RPMI7951 (cell line): Measurements from ENCODE around the gene LOXL1. TPM values are rescaled to one million over a fixed set of nuclear protein-coding genes. Genes with fewer than 3 reads are reported as not detected.
A peak's percentile ranks its signal among the peaks of the same experiment; 100 is the strongest.

Experiments used
- DNase-seq: peaks from one replicate; pipeline ENCODE4 v3.0.0-alpha.2; 2012; ENCODE audit warnings: low read depth
- total RNA-seq: library from RNA; depleted of rRNA; stranded (reverse); fragments of >200 nt; shearing (Covaris generic); gene quantifications from 2 replicates; pipeline ENCODE4 v1.2.3, GENCODE V29; 2014

The LOXL1 gene
- total RNA-seq, 1 experiment from 2014 or later, result 45.9 TPM

- DNase-seq, result no peak
Observed at GRCh38 chr15:73978896-73979295, 52.6 kb downstream of the LOXL1 start.

GRCh38 chr15:73979636-73980035, 53.4 kb downstream of the LOXL1 start:
- DNase-seq, result no peak

- DNase-seq, result peak; percentile 69
Observed at GRCh38 chr15:73981761-73982221, 55.5 kb downstream of the LOXL1 start.

- peak; percentile 97 for DNase-seq
Observed at GRCh38 chr15:73982222-73982962, 56.1 kb downstream of the LOXL1 start.

DNA sequence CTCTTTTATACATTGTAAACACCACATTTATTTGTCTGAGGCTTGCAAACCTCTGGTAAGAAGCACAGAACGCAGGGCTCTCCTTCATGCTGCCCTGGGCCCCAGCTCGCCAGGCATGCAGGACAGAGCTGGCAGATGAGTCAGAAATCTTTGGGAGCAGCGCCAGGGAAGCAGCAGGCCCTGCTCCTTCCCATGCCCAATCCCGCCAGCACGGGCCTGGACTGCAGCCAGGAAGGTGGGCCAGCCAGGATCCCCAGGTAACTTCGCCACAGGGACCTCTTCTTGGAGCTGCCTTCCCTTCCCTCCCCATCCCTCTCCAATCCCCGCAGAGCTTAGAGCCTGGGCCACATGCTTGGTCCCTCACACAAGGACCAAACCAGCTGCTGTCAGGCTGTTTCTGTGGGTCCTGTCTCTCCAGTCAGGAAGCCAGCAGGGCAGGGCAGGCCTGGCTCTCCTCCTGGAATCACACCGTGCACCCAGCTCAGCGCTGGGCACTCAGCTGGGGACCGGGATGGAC, 57.0 kb downstream of the LOXL1 start:
- DNase-seq, result peak; percentile 91

GRCh38 chr15:73983773-73984172, 57.5 kb downstream of the LOXL1 start:
- DNase-seq, result no peak

GRCh38 chr15:73984208-73984979, 58.1 kb downstream of the LOXL1 start:
- DNase-seq, result no peak

DNA sequence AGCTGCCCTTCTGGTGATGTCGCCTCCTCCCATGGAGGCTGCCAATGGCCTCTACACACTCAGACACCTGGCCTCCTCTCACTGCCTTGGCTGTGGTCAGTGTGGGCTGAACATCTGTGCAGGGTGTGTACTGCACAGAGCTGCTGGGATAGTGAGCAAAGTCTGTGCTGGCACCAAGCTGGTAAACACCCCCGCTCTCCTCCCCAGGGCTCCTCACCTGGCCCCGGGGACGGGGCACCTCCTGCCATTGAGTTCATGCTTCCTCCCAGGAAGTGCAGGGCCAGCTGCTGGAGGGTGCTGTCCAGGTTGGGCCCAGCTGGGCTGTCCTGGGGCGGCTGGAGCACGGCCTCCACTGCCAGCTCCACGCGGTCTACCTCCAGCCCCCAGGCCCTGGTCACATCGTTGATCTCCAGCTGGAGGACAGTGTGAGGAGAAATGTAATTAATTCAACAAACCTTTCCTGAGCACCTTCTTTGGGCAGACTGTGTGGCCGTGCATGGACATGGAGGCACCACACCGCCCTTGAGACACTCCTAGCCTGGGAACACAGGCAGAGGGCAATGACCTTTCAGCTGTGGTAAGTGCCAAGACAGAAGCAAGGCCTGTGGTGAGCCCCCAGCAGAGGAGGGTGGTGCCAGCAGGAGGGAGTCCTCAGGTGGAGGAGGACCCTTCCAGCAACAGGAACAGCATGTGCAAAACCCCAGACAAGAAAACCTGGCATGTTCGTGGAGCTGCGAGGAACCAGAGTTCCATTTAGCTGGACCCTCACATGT, 59.0 kb downstream of the LOXL1 start:
- DNase-seq, result peak; percentile 85

- no peak for DNase-seq
Observed at GRCh38 chr15:73986055-73986775, 60.0 kb downstream of the LOXL1 start.

DNA sequence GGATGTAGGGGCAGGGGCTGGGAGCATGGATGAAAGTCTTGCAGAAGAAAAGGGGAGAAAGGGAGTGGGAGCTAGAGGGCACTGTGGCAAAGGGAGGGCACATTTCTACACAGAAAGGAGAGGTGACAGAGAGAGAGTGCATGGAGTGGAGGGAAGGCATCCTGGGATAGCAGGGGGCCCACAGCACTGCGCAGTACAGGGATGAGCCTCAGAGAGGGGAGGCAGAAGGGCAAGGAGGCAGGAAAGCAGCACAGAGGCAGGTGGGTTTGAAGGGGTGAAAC, 60.5 kb downstream of the LOXL1 start:
- DNase-seq, result no peak

- DNase-seq, result no peak
Observed at GRCh38 chr15:73987250-73987649, 61.0 kb downstream of the LOXL1 start.

DNA sequence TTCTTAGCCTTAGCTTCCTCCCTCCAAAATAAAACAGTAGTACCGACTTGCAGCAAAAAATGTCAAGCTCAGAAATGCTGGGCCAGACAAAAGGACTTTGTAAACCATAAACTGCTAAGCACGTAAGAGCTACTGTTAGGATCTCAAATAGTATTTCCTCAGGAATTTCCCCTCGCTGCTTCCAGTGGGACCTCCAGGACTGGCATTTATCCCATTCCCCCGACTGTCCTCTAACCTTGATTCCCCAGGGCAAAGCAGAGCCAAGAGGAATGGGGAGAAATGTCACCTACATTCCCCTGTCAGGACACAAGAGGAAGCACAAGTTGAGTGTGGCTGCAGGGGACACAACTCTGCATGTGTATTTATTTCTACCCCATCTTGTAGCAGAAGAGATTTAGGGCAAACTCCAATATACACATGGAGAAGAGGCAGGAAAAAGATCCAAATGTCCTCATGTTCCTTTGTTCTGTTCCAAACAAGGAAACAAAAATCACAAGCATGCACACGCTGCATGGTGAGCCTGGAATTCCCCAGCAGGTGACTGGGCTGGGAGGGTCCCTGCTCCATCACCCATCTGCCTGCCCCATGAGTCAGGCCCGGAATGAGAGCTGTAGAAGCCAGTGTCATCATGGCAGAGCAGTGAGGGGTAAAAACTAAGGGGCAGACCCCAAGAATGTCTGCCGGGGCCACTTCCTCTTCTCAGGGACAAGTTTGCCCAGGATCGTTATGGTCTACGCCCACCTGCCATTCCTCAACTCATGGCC, 61.6 kb downstream of the LOXL1 start:
- peak; percentile 73 for DNase-seq

DNA sequence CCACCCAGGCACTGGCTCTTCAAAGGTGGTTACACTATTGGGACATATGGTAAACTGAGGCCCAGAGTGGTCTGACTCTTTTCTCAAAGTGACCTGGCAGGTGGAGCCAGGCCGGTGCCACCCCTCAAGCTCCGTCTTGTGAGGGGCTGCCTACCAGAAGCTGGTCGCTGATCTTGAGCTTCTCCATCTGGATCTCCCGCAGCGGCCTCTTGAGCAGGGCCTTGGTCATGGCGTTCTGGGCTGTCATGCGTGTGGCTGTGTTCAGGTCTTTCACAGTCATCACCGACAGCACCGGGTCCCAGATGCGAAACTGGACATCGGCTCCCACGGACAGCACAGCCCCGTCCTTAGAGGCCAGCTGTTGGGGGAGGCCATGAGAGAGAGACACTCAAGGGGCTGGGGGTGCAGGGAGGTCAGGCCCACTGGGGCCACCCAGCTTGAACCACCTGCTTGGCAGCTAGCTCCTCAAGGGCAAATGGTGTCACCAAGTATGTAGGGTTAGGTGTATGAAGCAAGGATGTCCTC, 62.2 kb downstream of the LOXL1 start:
- DNase-seq, result no peak

DNA sequence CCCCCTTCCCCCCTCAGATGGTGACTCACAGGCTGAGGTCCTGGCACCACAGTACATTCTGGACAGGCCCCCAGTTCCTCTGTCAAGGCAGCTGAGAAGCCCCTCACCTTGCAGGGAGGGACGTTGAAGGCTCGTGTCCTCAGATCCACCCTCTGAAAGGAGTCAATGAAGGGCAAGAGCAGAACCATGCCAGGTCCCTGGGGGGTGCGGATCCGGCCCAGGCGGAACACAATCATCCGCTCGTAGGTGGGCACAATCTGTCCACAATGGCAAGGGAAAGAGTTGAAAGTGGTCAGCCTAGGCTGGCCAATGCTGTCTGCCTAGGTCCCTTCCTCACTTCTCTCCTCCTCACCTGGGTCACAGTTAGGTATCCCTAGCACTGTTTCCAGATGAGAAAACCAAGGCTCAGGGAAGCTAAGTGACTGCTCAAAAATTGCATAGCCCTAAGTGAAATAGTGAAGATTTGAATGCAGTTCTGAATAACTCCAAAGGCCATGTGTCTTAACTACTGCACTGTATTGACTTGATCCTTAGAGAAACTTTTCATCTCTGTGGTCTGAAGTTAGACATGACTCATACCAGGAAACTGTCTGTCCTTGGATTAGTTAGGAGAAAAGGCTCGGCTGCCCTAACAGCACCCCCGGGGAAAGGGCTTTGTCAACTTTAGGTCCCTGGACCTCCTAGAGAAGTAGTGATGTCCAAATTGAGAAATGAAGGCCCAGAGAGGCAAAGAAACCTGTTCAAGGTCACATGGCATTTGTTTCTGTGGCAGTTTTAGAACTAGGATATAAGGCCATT, 62.9 kb downstream of the LOXL1 start:
- peak; percentile 92 for DNase-seq

DNA sequence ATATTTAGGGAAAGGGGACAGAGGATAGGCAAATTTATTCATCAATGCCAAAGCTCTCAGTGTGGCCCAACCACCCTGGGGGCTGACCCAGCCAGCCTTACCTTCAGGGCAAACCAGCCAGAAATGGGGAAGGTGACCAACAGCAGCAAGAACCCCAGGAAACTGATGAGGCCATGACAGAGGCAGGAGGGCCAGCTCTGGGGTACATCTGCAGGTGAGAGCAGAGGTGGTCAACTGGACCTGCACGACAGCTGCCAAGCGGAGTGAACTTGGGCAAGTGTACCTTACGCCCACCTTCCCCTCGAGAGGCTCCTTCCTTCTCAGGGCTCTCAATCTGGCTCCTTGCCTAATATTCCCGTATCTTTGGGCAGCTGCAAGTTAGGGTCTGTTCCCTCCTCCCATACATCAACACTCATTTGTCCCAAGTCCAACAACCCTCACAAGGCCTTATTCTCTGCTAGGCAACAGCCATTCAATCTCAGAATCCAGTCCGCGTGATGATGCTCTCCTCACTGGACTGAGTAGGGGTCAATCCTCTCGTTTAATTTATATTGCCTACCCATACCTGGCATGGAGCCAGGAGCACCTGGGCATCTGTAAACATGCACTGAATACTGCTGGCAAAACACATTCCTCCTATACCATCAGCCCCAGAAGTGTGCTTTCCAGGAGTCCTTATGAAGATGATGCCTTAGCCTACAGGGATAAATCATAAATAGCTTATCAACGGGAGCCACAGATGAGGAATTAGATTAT, 64.2 kb downstream of the LOXL1 start:
- DNase-seq, result no peak

DNA sequence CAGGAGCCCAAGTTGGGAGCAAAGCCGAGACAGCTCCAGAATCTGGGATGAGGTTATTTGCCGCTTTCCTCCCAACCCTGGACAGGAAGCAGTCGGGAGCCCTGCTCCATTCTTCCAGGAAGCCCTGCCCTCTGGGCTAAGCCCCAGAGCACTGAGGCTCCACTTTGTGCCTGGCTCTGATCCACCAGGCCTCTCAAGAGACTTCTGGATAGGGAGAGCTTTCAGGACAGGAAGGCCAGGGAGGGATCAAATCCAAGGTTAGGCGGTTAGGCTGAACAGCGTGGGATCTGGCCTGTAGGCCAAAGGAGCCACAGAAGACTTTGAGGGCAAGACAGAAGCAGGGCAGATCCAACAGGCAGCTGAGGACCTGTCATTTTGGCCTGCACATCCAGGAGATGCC, 65.0 kb downstream of the LOXL1 start:
- peak; percentile 76 for DNase-seq

DNA sequence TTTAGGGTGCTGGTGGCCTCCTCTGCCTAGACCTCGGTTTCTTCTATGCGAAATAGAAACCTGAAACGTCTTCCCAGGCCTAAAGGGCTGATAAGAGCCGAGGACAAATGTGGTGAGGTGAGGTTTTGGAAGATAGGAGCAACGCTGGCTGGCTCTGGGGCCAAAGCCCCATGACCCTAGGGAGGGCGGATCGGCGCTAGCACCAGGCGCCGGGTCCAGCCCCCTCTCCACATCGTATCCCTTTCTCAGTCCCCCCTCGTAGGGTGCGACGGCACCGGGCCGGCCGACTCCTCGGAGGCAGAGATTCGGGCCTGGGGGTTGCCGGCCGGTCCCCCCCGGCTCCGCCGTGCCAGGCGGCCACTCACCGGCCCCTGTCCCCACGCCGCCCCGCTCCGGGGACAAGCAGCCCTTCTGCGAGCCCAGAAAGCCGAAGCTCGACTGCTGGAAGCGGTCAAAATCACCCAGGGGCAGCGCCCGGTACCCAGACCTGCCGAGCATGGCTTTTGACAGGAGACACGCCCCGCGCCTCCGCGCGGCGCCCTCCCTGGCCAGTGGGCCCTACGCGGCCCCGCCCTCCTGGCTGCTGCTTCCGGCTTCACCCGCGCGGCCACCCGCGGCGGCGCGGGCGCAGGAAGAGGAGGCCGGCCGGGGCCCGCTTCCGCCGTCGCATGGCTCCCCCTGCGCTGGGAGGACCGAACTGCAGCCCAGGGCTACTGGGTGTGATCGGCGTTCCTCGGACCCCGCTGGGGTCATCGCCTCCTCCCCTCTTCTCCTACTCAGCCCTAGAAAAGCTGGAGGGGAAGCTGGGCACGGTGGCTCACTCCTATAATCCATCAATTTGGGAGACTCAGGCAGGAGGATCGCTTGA, 65.7 kb downstream of the LOXL1 start, which contains the start of gene STOML1:
Gene STOML1, minus strand, starts transcription at position 570 of the 868 bp plus-strand sequence. Its CDS starts 72 bp downstream, at position 498.
- DNase-seq, result peak; percentile 95

- no peak for DNase-seq
Observed at GRCh38 chr15:73992594-73992898, 66.3 kb downstream of the LOXL1 start.
